ENCODE data around the gene SRRM2.

Gene SRRM2

GRCh38 chr16:2743007-2743810 is 9.2 kb upstream of the SRRM2 start:
- Histone ChIP-seq H3K27me3 (ENCODE audit: insufficient read depth, low read length, poor library complexity) (no peaks in the 10 kb centered on the region), H3K9ac (ENCODE audit: low read length) (no peak overlapping the region), H3K4ac (ENCODE audit: low read depth, low read length) (no peak overlapping the region), H3K79me1 (ENCODE audit: low read length) (no peaks in the 10 kb centered on the region), H3K4me3 (ENCODE audit: low read length) (no peak overlapping the region), H3K36me3 (ENCODE audit: control insufficient read depth, insufficient read depth, low read length) (no peaks in the 10 kb centered on the region), H2BK15ac (replicated peaks; ENCODE audit: low read depth) (no peak overlapping the region), H3K4me2 (ENCODE audit: low read length) (no peak overlapping the region), H3K27ac (ENCODE audit: low read depth, low read length) (no peak overlapping the region), H2AK5ac (ENCODE audit: low read length) (no peak overlapping the region), H3K4me1 (ENCODE audit: control insufficient read depth, low read depth, low read length) (no peaks in the 10 kb centered on the region), H2BK120ac (ENCODE audit: low read depth, low read length) (no peak overlapping the region), H4K8ac (ENCODE audit: low read depth, low read length) (no peak overlapping the region), H3K23ac (ENCODE audit: low read length) (no peak overlapping the region), H3K18ac (ENCODE audit: low read length) (no peak overlapping the region), H2BK5ac (ENCODE audit: low read length) (no peak overlapping the region), H3K79me2 (ENCODE audit: control insufficient read depth, insufficient read depth, low read length) (no peaks in the 10 kb centered on the region), H3K56ac (ENCODE audit: low read length) (no peak overlapping the region), H4K5ac (ENCODE audit: low read length) (no peak overlapping the region)
- WGBS (ENCODE audit: extremely low coverage, insufficient coverage, low lambda C conversion rate): no CpG with 5 or more reads among the region's 19 CpGs
- DNase-seq: no peak

GRCh38 chr16:2744711-2745110 is 7.7 kb upstream of the SRRM2 start:
- no peak overlapping the region for H3K4ac ChIP-seq (ENCODE audit: low read depth, low read length)
- H2BK5ac ChIP-seq (ENCODE audit: low read length): no peak overlapping the region
- no peaks in the 10 kb centered on the region for H3K36me3 ChIP-seq (ENCODE audit: control insufficient read depth, insufficient read depth, low read length)
- no peaks in the 10 kb centered on the region for H3K4me1 ChIP-seq (ENCODE audit: control insufficient read depth, low read depth, low read length)
- H4K5ac ChIP-seq (ENCODE audit: low read length): no peak overlapping the region
- WGBS (ENCODE audit: extremely low coverage, insufficient coverage, low lambda C conversion rate): no CpG with 5 or more reads among the region's 6 CpGs
- H3K9ac ChIP-seq (ENCODE audit: low read length): no peak overlapping the region
- no peaks in the 10 kb centered on the region for H3K79me2 ChIP-seq (ENCODE audit: control insufficient read depth, insufficient read depth, low read length)
- H3K27me3 ChIP-seq (ENCODE audit: insufficient read depth, low read length, poor library complexity): no peaks in the 10 kb centered on the region
- H3K4me3 ChIP-seq (ENCODE audit: low read length): no peak overlapping the region
- H3K27ac ChIP-seq (ENCODE audit: low read depth, low read length): no peak overlapping the region
- H2AK5ac ChIP-seq (ENCODE audit: low read length): no peak overlapping the region
- no peak overlapping the region for H2BK120ac ChIP-seq (ENCODE audit: low read depth, low read length)
- H3K23ac ChIP-seq (ENCODE audit: low read length): no peak overlapping the region
- no peak overlapping the region for H2BK15ac ChIP-seq (replicated peaks; ENCODE audit: low read depth)
- no peak overlapping the region for H4K8ac ChIP-seq (ENCODE audit: low read depth, low read length)
- no peak overlapping the region for H3K4me2 ChIP-seq (ENCODE audit: low read length)
- H3K79me1 ChIP-seq (ENCODE audit: low read length): no peaks in the 10 kb centered on the region
- H3K18ac ChIP-seq (ENCODE audit: low read length): no peak overlapping the region
- DNase-seq: no peak
- H3K56ac ChIP-seq (ENCODE audit: low read length): no peak overlapping the region

DNA sequence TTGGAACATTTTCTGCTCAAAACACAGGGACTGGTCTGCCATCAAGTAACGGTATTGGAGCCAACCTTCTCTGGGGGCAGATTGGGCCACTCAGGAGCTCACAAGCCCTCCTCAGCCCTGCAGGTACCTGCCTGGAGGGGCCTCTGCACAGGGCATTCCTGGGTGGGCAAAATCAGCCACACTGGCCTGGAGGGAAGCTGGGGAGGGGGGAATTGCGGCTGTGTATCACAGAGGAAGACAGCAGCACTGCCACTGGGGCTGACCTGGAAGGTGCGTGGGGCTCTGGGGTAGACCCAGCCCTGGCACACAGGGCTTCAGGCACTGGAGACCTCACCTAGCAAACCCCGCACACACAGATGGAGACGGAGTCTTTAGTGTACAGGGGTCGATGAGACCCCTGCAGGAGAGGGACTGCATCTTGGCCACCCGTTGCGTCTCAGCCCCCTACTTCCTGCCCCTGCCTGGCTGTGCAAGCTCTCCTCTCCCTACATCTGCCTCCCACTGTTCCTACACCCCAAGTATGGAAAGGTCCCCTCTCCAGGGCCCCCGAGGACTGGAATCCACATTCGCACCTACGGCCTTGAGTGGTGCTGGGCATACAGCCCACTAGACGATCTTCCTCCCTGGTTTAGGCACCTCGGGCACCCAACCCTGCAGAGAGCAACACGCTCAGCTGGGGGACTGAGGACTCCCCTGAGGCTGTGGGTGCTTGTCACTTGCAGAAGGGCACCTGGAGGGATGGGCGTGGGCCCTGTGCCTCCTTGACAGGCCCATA is 7.1 kb upstream of the SRRM2 start:
- H2AK5ac ChIP-seq (ENCODE audit: low read length): no peak overlapping the region
- H3K79me1 ChIP-seq (ENCODE audit: low read length): no peaks in the 10 kb centered on the region
- H3K23ac ChIP-seq (ENCODE audit: low read length): no peak overlapping the region
- H3K27ac ChIP-seq (ENCODE audit: low read depth, low read length): no peak overlapping the region
- H3K4me2 ChIP-seq (ENCODE audit: low read length): no peak overlapping the region
- no peaks in the 10 kb centered on the region for H3K36me3 ChIP-seq (ENCODE audit: control insufficient read depth, insufficient read depth, low read length)
- H3K56ac ChIP-seq (ENCODE audit: low read length): peak overlapping the region; percentile 34
- no peak overlapping the region for H4K5ac ChIP-seq (ENCODE audit: low read length)
- no peak overlapping the region for H2BK120ac ChIP-seq (ENCODE audit: low read depth, low read length)
- H3K18ac ChIP-seq (ENCODE audit: low read length): no peak overlapping the region
- no peak for DNase-seq
- H4K8ac ChIP-seq (ENCODE audit: low read depth, low read length): no peak overlapping the region
- WGBS (ENCODE audit: extremely low coverage, insufficient coverage, low lambda C conversion rate): no CpG with 5 or more reads among the region's 15 CpGs
- no peak overlapping the region for H2BK5ac ChIP-seq (ENCODE audit: low read length)
- no peak overlapping the region for H2BK15ac ChIP-seq (replicated peaks; ENCODE audit: low read depth)
- no peaks in the 10 kb centered on the region for H3K27me3 ChIP-seq (ENCODE audit: insufficient read depth, low read length, poor library complexity)
- no peak overlapping the region for H3K4ac ChIP-seq (ENCODE audit: low read depth, low read length)
- no peak overlapping the region for H3K4me3 ChIP-seq (ENCODE audit: low read length)
- H3K79me2 ChIP-seq (ENCODE audit: control insufficient read depth, insufficient read depth, low read length): no peaks in the 10 kb centered on the region
- no peak overlapping the region for H3K9ac ChIP-seq (ENCODE audit: low read length)
- no peaks in the 10 kb centered on the region for H3K4me1 ChIP-seq (ENCODE audit: control insufficient read depth, low read depth, low read length)

GRCh38 chr16:2745961-2746360 is 6.5 kb upstream of the SRRM2 start:
- Histone ChIP-seq H3K18ac (ENCODE audit: low read length) (no peak overlapping the region), H3K4me3 (ENCODE audit: low read length) (no peak overlapping the region), H2BK120ac (ENCODE audit: low read depth, low read length) (no peak overlapping the region), H3K4ac (ENCODE audit: low read depth, low read length) (no peak overlapping the region), H2BK5ac (ENCODE audit: low read length) (no peak overlapping the region), H3K9ac (ENCODE audit: low read length) (no peak overlapping the region), H3K27me3 (ENCODE audit: insufficient read depth, low read length, poor library complexity) (no peaks in the 10 kb centered on the region), H3K79me1 (ENCODE audit: low read length) (no peaks in the 10 kb centered on the region), H3K36me3 (ENCODE audit: control insufficient read depth, insufficient read depth, low read length) (no peaks in the 10 kb centered on the region), H3K4me1 (ENCODE audit: control insufficient read depth, low read depth, low read length) (no peaks in the 10 kb centered on the region), H2AK5ac (ENCODE audit: low read length) (no peak overlapping the region), H3K79me2 (ENCODE audit: control insufficient read depth, insufficient read depth, low read length) (no peaks in the 10 kb centered on the region), H3K23ac (ENCODE audit: low read length) (no peak overlapping the region), H4K8ac (ENCODE audit: low read depth, low read length) (no peak overlapping the region), H3K27ac (ENCODE audit: low read depth, low read length) (no peak overlapping the region), H3K56ac (ENCODE audit: low read length) (peak overlapping the region; percentile 49), H2BK15ac (replicated peaks; ENCODE audit: low read depth) (no peak overlapping the region), H3K4me2 (ENCODE audit: low read length) (no peak overlapping the region), H4K5ac (ENCODE audit: low read length) (no peak overlapping the region)
- WGBS (ENCODE audit: extremely low coverage, insufficient coverage, low lambda C conversion rate): no CpG with 5 or more reads among the region's 9 CpGs
- no peak for DNase-seq

GRCh38 chr16:2748757-2749455 is 3.5 kb upstream of the SRRM2 start:
- H4K8ac ChIP-seq (ENCODE audit: low read depth, low read length): no peak overlapping the region
- no peak overlapping the region for H2BK15ac ChIP-seq (replicated peaks; ENCODE audit: low read depth)
- H3K56ac ChIP-seq (ENCODE audit: low read length): no peak overlapping the region
- H3K79me1 ChIP-seq (ENCODE audit: low read length): no peaks in the 10 kb centered on the region
- no peak overlapping the region for H3K23ac ChIP-seq (ENCODE audit: low read length)
- no peak overlapping the region for H2BK120ac ChIP-seq (ENCODE audit: low read depth, low read length)
- no peak overlapping the region for H2AK5ac ChIP-seq (ENCODE audit: low read length)
- H3K79me2 ChIP-seq (ENCODE audit: control insufficient read depth, insufficient read depth, low read length): peaks cover 10% of the 10 kb centered on the region
- no peaks in the 10 kb centered on the region for H3K36me3 ChIP-seq (ENCODE audit: control insufficient read depth, insufficient read depth, low read length)
- H3K27me3 ChIP-seq (ENCODE audit: insufficient read depth, low read length, poor library complexity): no peaks in the 10 kb centered on the region
- no peak for DNase-seq
- no peak overlapping the region for H4K5ac ChIP-seq (ENCODE audit: low read length)
- H3K27ac ChIP-seq (ENCODE audit: low read depth, low read length): no peak overlapping the region
- H3K4me2 ChIP-seq (ENCODE audit: low read length): no peak overlapping the region
- no peak overlapping the region for H2BK5ac ChIP-seq (ENCODE audit: low read length)
- H3K4me3 ChIP-seq (ENCODE audit: low read length): no peak overlapping the region
- H3K18ac ChIP-seq (ENCODE audit: low read length): no peak overlapping the region
- H3K4me1 ChIP-seq (ENCODE audit: control insufficient read depth, low read depth, low read length): peaks cover 5% of the 10 kb centered on the region
- no CpG with 5 or more reads among the region's 7 CpGs for WGBS (ENCODE audit: extremely low coverage, insufficient coverage, low lambda C conversion rate)
- H3K4ac ChIP-seq (ENCODE audit: low read depth, low read length): no peak overlapping the region
- no peak overlapping the region for H3K9ac ChIP-seq (ENCODE audit: low read length)
